ENCODE data around the gene FAM114A1.

DNA sequence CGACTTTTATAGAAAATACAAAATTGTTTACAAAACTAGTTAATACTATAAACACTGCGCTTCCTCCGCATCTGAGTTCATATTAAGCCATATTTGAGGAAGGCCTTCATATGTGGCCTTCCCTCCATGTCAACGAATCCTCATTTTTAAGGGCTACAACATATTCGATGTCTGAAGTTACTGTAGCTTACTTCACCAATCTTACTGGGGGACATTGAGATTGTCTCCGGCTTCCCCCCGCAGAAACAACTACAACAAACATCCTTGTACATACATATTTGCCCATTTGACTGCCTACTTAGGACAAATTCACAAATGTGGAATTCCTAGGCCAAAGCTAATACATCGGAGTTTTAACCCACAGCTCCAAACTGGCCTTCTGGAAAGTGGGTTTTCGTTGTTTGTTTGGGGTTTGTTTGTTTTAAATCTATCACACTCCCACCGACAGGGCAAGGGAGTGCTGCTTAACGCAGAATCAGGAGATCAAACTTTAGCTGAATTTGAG, 581 bp upstream of the FAM114A1 start:
- TF ChIP-seq CTCF (IDR thresholded peaks at IDR 0.05) (no peak), ZFX (IDR thresholded peaks at IDR 0.05; ENCODE audit: borderline replicate concordance) (no peak)
